Astrocyte (in vitro differentiated cells and primary cell): ENCODE data around the gene DZANK1.

ENCODE experiments used
- CTCF ChIP-seq: IDR thresholded peaks from 2 replicates; pipeline ENCODE4 v1.5.1; 2011; ENCODE audit warnings: low read depth, mild to moderate bottlenecking, inconsistent platforms, low read length, moderate library complexity; ENCODE audit not compliant: insufficient read depth
- EZH2 ChIP-seq: IDR thresholded peaks from 2 replicates; pipeline ENCODE4 v1.6.1; 2012; ENCODE audit warnings: mild to moderate bottlenecking, low read length, inconsistent platforms; ENCODE audit not compliant: insufficient read depth

- no peak for TF ChIP-seq CTCF
- no peak for TF ChIP-seq EZH2
Observed at GRCh38 chr20:18431206-18431605, 35.6 kb downstream of the DZANK1 start.
